Measurements from ENCODE around the gene BACE2.

DNA sequence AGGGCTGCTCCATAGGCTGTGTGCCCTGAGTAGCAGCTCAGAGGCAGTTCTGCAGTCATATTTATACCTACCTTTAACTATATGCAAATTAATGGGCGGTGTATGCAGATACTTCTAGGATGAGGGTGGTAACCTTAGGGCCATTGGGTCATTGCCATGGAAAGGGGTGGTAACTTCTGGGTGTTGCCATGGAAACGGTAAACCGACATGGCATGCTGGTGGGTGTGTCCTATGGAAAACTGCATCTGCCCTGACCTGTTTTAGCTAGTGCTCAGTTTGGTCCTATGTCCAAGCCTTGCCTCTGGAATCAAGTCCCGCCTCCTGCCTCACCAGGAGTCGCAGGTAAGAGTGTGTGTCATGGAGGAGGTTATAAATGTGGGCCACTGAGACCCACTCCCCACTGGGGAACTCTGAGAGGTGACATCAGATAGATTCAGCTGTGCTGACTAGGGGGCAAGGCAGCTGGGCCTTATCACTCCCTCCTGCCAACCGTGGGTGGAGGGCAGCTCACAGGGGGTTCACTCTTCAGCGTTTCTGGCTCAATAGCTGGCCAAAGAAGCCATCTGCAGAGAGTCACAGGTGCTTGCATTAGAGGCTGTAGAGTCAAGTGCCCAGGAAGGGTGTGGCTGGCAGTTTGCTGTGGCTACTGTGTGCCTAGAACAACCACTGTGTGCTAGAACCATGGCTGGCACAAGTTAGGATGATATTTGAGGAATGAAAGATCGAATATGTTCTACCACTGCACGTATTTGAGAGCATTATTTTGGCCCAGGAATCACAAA is 19.0 kb downstream of the BACE2 start:
- TF ChIP-seq, protein P1, sequence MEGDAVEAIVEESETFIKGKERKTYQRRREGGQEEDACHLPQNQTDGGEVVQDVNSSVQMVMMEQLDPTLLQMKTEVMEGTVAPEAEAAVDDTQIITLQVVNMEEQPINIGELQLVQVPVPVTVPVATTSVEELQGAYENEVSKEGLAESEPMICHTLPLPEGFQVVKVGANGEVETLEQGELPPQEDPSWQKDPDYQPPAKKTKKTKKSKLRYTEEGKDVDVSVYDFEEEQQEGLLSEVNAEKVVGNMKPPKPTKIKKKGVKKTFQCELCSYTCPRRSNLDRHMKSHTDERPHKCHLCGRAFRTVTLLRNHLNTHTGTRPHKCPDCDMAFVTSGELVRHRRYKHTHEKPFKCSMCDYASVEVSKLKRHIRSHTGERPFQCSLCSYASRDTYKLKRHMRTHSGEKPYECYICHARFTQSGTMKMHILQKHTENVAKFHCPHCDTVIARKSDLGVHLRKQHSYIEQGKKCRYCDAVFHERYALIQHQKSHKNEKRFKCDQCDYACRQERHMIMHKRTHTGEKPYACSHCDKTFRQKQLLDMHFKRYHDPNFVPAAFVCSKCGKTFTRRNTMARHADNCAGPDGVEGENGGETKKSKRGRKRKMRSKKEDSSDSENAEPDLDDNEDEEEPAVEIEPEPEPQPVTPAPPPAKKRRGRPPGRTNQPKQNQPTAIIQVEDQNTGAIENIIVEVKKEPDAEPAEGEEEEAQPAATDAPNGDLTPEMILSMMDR (IDR thresholded peaks at IDR 0.05; ENCODE audit: insufficient read depth, low read depth, low read length): no peak
- TF ChIP-seq EZH2 (IDR thresholded peaks at IDR 0.05; ENCODE audit: insufficient read depth, low read length): no peak
